Measurements from ENCODE around the gene LPCAT2. TPM values are rescaled to one million over a fixed set of nuclear protein-coding genes. Genes with fewer than 3 reads are reported as not detected.

Gene LPCAT2
- polyA plus RNA-seq, 3 donors = 28.5 to 49.7 (median 47.1) TPM

DNA sequence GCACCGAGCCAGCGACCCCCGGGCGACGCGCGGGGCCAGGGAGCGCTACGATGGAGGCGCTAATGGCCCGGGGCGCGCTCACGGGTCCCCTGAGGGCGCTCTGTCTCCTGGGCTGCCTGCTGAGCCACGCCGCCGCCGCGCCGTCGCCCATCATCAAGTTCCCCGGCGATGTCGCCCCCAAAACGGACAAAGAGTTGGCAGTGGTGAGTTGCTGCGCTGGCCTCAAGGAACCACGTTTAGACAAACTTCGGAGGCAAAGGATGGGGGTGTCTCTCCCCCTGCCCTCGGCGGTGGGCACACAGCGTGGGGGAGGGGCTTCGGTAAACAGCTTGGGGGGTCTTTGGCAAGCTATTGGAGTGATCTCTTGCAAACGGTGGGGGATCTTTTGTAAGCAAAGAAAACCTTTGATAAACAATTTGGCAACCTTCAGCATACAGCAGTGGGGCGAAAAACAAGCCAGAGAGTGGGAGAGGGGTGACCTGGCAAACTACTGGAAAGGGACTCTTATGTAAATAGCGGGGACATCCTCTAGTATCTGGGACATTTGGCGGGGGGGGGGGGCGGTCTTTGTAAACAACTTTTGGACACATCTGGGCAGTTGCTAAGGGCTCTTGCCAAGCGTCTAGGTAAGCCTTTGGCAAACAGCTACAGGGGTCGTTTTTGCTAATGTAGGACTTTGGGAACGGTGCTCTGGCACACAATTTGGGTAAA lies 29.3 kb upstream of the LPCAT2 start:
- H3K79me2 ChIP-seq (ENCODE audit: insufficient read depth, low read length) = no peaks in the 10 kb centered on the region
- Mint-ChIP-seq H3K9me3 (peaks cover 0 to 10% (median 4%) of the 10 kb centered on the region in 7 donors), H3K4me1 (peaks cover 19% of the 10 kb centered on the region), H3K27me3 (ENCODE audit: low read depth in 3 of 3) (peaks cover 36 to 40% (median 39%) of the 10 kb centered on the region in 3 donors), H3K36me3 (peaks cover 4 to 8% of the 10 kb centered on the region in 2 donors), H3K27ac (no peak overlapping the region), H3K4me3 (peak overlapping the region; percentile 44 to 90)
- H3K27me3 ChIP-seq (ENCODE audit: control insufficient read depth in 2 of 2, insufficient read depth in 2 of 2, low read length in 2 of 2) = peaks cover 27 to 39% of the 10 kb centered on the region in 2 donors
- intact Hi-C loops (cut with micrococcal nuclease) = no loop called here
- peaks cover 0 to 7% of the 10 kb centered on the region in 2 donors for H3K9me3 ChIP-seq (replicated peaks in 1 of 2; ENCODE audit: control insufficient read depth in 1 of 2, insufficient read depth in 1 of 2, low read length in 2 of 2)
- WGBS (ENCODE audit: insufficient coverage) = under 1% methylated on average over 35 of the region's 41 CpGs
- no peaks in the 10 kb centered on the region for H4K20me1 ChIP-seq (ENCODE audit: insufficient read depth, low read length)
- no peak overlapping the region for H3K27ac ChIP-seq (ENCODE audit: low read depth in 1 of 2, low read length in 2 of 2)
- DNase-seq = no peak
- peak overlapping the region in 1 of 3 experiments; percentile 50 for H3K4me3 ChIP-seq (replicated peaks in 1 of 3; ENCODE audit: low read depth in 2 of 3, low read length in 3 of 3)
- H3K9ac ChIP-seq (ENCODE audit: insufficient read depth, low read length, poor library complexity, severe bottlenecking) = no peak overlapping the region
- no peak for TF ChIP-seq CTCF (IDR thresholded peaks at IDR 0.05)
- H3K36me3 ChIP-seq (replicated peaks in 1 of 2; ENCODE audit: control insufficient read depth in 1 of 2, insufficient read depth in 2 of 2, low read length in 2 of 2) = no peaks in the 10 kb centered on the region
- H3K4me1 ChIP-seq (ENCODE audit: control insufficient read depth in 1 of 2, insufficient read depth in 2 of 2, low read length in 2 of 2) = peaks cover 11 to 23% of the 10 kb centered on the region in 2 donors
- H3K4me2 ChIP-seq (replicated peaks; ENCODE audit: extremely low read depth, low read length, poor library complexity, severe bottlenecking) = peak overlapping the region; percentile 61
- H2AFZ ChIP-seq (ENCODE audit: insufficient read depth, low read depth, low read length, poor library complexity, severe bottlenecking) = peak overlapping the region; percentile 38

- peaks cover 4 to 8% of the 10 kb centered on the region in 2 donors for H3K36me3 Mint-ChIP-seq
- peak overlapping the region in 1 of 3 experiments; percentile 50 for H3K4me3 ChIP-seq (replicated peaks in 1 of 3; ENCODE audit: low read depth in 2 of 3, low read length in 3 of 3)
- peaks cover 27 to 39% of the 10 kb centered on the region in 2 donors for H3K27me3 ChIP-seq (ENCODE audit: control insufficient read depth in 2 of 2, insufficient read depth in 2 of 2, low read length in 2 of 2)
- peaks cover 36 to 40% (median 39%) of the 10 kb centered on the region in 3 donors for H3K27me3 Mint-ChIP-seq (ENCODE audit: low read depth in 3 of 3)
- 3% methylated on average over 23 of the region's 25 CpGs for WGBS (ENCODE audit: insufficient coverage)
- no peak overlapping the region for H3K9ac ChIP-seq (ENCODE audit: insufficient read depth, low read length, poor library complexity, severe bottlenecking)
- peaks cover 0 to 10% (median 4%) of the 10 kb centered on the region in 7 donors for H3K9me3 Mint-ChIP-seq
- no peaks in the 10 kb centered on the region for H3K79me2 ChIP-seq (ENCODE audit: insufficient read depth, low read length)
- H3K4me2 ChIP-seq (replicated peaks; ENCODE audit: extremely low read depth, low read length, poor library complexity, severe bottlenecking) = peak overlapping the region; percentile 41
- intact Hi-C loops (cut with micrococcal nuclease) = no loop called here
- TF ChIP-seq CTCF (IDR thresholded peaks at IDR 0.05) = no peak
- H2AFZ ChIP-seq (ENCODE audit: insufficient read depth, low read depth, low read length, poor library complexity, severe bottlenecking) = peak overlapping the region; percentile 38
- H3K4me1 Mint-ChIP-seq = peaks cover 19% of the 10 kb centered on the region
- H3K27ac ChIP-seq (ENCODE audit: low read depth in 1 of 2, low read length in 2 of 2) = no peak overlapping the region
- no peaks in the 10 kb centered on the region for H4K20me1 ChIP-seq (ENCODE audit: insufficient read depth, low read length)
- H3K27ac Mint-ChIP-seq = no peak overlapping the region
- no peak for DNase-seq
- no peaks in the 10 kb centered on the region for H3K36me3 ChIP-seq (replicated peaks in 1 of 2; ENCODE audit: control insufficient read depth in 1 of 2, insufficient read depth in 2 of 2, low read length in 2 of 2)
- H3K4me3 Mint-ChIP-seq = peak overlapping the region in 1 of 2 donors; percentile 90
- peaks cover 11 to 23% of the 10 kb centered on the region in 2 donors for H3K4me1 ChIP-seq (ENCODE audit: control insufficient read depth in 1 of 2, insufficient read depth in 2 of 2, low read length in 2 of 2)
- H3K9me3 ChIP-seq (replicated peaks in 1 of 2; ENCODE audit: control insufficient read depth in 1 of 2, insufficient read depth in 1 of 2, low read length in 2 of 2) = peaks cover 0 to 7% of the 10 kb centered on the region in 2 donors
Observed at GRCh38 chr16:55480228-55480655, 28.6 kb upstream of the LPCAT2 start.
